RWPE2 (cell line): Measurements from ENCODE around the gene CCDC192.
"Not testable (repeated sequence)": the region's sequence is repeated elsewhere in the genome, so short reads cannot be mapped to it uniquely, and the experiment has no call there.

Experiments used
- ATAC-seq: fragments of 200-7000 bp; cut with Tn5 transposase; 3 replicates; pipeline ENCODE4 v1.9.1; 2021; ENCODE audit warnings: low read depth
- DNase-seq: peaks from one replicate; pipeline ENCODE4 v3.0.0-alpha.2; 2020; ENCODE audit warnings: low spot score
- H3K27ac ChIP-seq: fragments of 450-650 bp; 2 replicates; pipeline ENCODE4 v1.5.1; 2017; ENCODE audit warnings: mild to moderate bottlenecking; ENCODE audit not compliant: poor library complexity, severe bottlenecking
- H3K27me3 ChIP-seq: fragments of 250-450 bp; sonication (Bioruptor Pico); 2 replicates; pipeline ENCODE4 v1.5.1; 2021; ENCODE audit warnings: mild to moderate bottlenecking, moderate library complexity; ENCODE audit not compliant: insufficient read depth, poor library complexity, severe bottlenecking
- H3K36me3 ChIP-seq: fragments of 250-450 bp; sonication (Bioruptor Pico); 2 replicates; pipeline ENCODE4 v1.5.1; 2020; ENCODE audit warnings: low read depth, mild to moderate bottlenecking, moderate library complexity
- H3K4me1 ChIP-seq: fragments of 250-450 bp; sonication (Bioruptor Pico); 2 replicates; pipeline ENCODE4 v1.5.1; 2021; ENCODE audit warnings: mild to moderate bottlenecking, moderate library complexity; ENCODE audit not compliant: insufficient read depth, poor library complexity, severe bottlenecking
- H3K4me3 ChIP-seq: fragments of 250-450 bp; sonication (Bioruptor Pico); 2 replicates; pipeline ENCODE4 v1.5.1; 2021; ENCODE audit warnings: mild to moderate bottlenecking, moderate library complexity; ENCODE audit not compliant: severe bottlenecking
- H3K9me3 ChIP-seq: fragments of 250-450 bp; sonication (Bioruptor Pico); 2 replicates; pipeline ENCODE4 v1.5.1; 2021; ENCODE audit warnings: mild to moderate bottlenecking, moderate library complexity; ENCODE audit not compliant: severe bottlenecking
- CTCF ChIP-seq: fragments of 450-650 bp; IDR thresholded peaks from one replicate; pipeline ENCODE4 v1.5.1; 2017; ENCODE audit warnings: mild to moderate bottlenecking, moderate library complexity; ENCODE audit not compliant: poor library complexity, severe bottlenecking

The CCDC192 gene

GRCh38 chr5:127666043-127666716 lies 37.0 kb upstream of the CCDC192 start:
- no peak overlapping the region for H3K27ac ChIP-seq
- no peak for TF ChIP-seq CTCF
- H3K4me3 ChIP-seq = no peak overlapping the region
- no peak for DNase-seq
- H3K4me1 ChIP-seq = no peaks in the 10 kb centered on the region
- no peaks in the 10 kb centered on the region for H3K36me3 ChIP-seq
- no peaks in the 10 kb centered on the region for H3K9me3 ChIP-seq
- H3K27me3 ChIP-seq = no peaks in the 10 kb centered on the region
- ATAC-seq = no peak

DNA sequence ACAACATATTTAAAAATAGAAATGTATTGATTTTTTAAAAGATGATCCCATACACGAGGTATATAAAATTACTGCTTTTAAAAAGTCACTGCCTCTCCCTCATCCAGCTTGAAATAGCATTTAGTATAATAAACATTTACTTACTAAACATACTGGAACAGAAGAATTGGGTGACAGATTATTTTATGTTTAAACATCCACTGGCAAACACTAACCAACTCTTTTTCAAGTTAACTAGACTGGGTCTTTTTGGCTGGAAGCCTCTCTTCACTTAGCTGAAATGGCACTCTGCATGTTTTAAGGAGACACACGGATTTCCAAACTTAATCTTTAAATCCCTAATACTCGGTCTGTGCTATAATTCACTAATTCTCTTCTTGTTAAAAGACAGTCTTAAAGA lies 35.3 kb upstream of the CCDC192 start:
- Histone ChIP-seq H3K4me3 (no peak overlapping the region), H3K36me3 (no peaks in the 10 kb centered on the region), H3K4me1 (no peaks in the 10 kb centered on the region), H3K27ac (no peak overlapping the region), H3K9me3 (no peaks in the 10 kb centered on the region), H3K27me3 (no peaks in the 10 kb centered on the region)
- ATAC-seq (no peak), DNase-seq (no peak)
- TF ChIP-seq CTCF = no peak

- ATAC-seq (no peak), DNase-seq (no peak)
- H3K27ac ChIP-seq = no peak overlapping the region
- H3K4me3 ChIP-seq = no peak overlapping the region
- no peaks in the 10 kb centered on the region for H3K27me3 ChIP-seq
- H3K36me3 ChIP-seq = no peaks in the 10 kb centered on the region
- H3K9me3 ChIP-seq = no peaks in the 10 kb centered on the region
- TF ChIP-seq CTCF = no peak
- H3K4me1 ChIP-seq = no peaks in the 10 kb centered on the region
Observed at GRCh38 chr5:127671218-127671617, 32.0 kb upstream of the CCDC192 start.

DNA sequence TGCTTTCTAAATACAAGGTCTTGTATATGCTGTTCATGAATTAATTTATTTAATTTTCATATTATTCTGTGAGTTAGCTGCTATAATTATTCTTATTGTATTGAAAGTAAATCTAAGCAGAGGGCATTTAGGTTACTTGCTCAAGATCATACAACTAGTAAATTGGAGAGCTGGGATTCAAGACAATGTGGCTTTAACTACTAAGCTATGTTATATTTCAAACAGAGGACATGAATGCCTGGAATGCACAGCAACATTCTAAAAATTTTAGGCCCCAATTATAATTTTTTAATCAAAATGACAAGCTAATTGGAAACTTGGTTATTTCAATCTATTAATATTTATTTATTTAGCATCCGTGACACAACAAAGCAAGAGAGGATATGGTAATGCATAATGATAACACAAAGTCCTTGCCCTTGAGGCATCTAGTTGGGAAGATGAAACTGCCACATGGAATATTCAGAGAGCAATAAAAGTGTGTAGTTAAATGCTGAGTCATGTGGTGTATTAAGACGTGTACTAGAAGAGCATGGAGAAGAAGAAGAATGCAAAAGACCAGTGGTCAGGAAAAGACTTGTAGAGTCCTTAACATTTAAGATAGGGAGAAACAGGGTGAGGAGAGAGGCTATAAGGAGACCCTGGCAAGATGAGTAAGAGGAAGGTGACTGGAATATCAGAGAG lies 29.9 kb upstream of the CCDC192 start:
- Histone ChIP-seq H3K4me3 (no peak overlapping the region), H3K9me3 (no peaks in the 10 kb centered on the region), H3K4me1 (no peaks in the 10 kb centered on the region), H3K27ac (no peak overlapping the region), H3K27me3 (no peaks in the 10 kb centered on the region), H3K36me3 (no peaks in the 10 kb centered on the region)
- ATAC-seq = 0 out of 3 replicates have a peak, but pooled peaks have one; percentile 21
- no peak for TF ChIP-seq CTCF
- DNase-seq = no peak

DNA sequence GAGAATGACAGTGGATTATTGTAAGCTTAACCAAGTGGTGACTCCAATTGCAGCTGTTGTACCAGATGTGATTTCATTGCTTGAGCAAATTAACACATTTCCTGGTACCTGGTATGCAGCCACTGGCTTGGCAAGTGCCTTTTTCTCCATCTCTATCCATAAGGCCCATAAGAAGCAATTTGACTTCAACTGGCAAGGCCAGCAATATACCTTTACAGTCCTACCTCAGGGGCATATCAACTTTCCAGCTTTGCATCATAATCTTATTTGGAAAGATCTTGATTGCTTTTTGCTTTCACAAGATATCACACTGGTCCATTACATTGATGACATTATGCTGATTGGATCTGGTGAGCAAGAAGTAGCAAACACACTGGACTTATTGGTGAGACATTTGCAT lies 26.2 kb upstream of the CCDC192 start:
- H3K9me3 ChIP-seq, ATAC-seq, H3K27ac ChIP-seq: not testable (repeated sequence)

DNA sequence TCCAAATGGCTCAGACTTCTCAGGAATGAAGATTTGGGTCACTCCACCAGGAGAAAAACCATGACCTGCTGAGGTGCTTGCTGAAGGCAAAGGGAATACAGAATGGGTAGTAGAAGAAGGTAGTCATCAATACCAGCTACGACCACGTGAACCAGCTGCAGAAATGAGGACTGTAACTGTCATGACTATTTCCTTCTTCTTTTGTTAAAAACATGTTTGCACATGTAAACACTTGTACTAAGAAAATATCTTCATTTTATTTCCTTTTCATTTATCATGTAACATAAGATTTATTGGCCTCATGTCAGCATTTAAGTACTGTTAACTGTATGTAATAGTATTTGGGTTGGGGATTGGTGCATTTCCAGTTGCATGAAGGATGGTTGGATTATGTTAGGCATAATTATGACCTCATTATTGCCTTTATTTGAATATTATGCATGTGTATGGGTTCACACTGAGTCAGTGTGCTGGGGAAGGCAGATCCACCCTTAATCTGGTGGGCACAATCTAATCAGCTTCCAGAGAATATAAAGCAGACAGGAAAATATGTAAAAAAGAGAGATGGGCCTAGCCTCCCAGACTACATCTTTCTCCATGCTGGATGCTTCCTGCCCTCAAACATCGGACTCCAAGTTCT lies 23.4 kb upstream of the CCDC192 start:
- H3K4me1 ChIP-seq, ATAC-seq, H3K4me3 ChIP-seq, H3K27me3 ChIP-seq, H3K27ac ChIP-seq, H3K9me3 ChIP-seq, DNase-seq, H3K36me3 ChIP-seq: not testable (repeated sequence)

More for the DNA sequence above, 26.2 kb upstream of the CCDC192 start:
- not testable (repeated sequence) for H3K4me1 ChIP-seq, DNase-seq, H3K4me3 ChIP-seq, H3K27me3 ChIP-seq, H3K36me3 ChIP-seq
